GM23248 (cell line): ENCODE data around the gene SLC25A26. TPM values are rescaled to one million over a fixed set of nuclear protein-coding genes. Genes with fewer than 3 reads are reported as not detected.

ENCODE experiments used
- DNase-seq: peaks from one replicate; pipeline ENCODE4 v3.0.0-alpha.2; 2015
- H2AFZ ChIP-seq: fragments of 200-600 bp; sonication (generic); 2 replicates; pipeline ENCODE4 v1.6.1; 2016; ENCODE audit warnings: antibody characterized with exemption
- H3F3A ChIP-seq: fragments of 200-600 bp; sonication (generic); 2 replicates; pipeline ENCODE4 v1.6.1; 2016; ENCODE audit warnings: mild to moderate bottlenecking, antibody characterized with exemption, mixed run types; ENCODE audit not compliant: insufficient read depth
- H3K27ac ChIP-seq: fragments of 200-600 bp; sonication (generic); 2 replicates; pipeline ENCODE4 v1.5.1; 2016; ENCODE audit warnings: mild to moderate bottlenecking
- H3K27me3 ChIP-seq: fragments of 200-600 bp; sonication (generic); replicated peaks from 2 replicates; pipeline ENCODE4 v1.6.1; 2016; ENCODE audit warnings: mild to moderate bottlenecking; ENCODE audit not compliant: insufficient read depth
- H3K36me3 ChIP-seq: fragments of 200-600 bp; sonication (generic); 2 replicates; pipeline ENCODE4 v1.6.1; 2016; ENCODE audit warnings: low read depth, mild to moderate bottlenecking
- H3K4me1 ChIP-seq: fragments of 200-600 bp; sonication (generic); 2 replicates; pipeline ENCODE4 v1.6.1; 2016; ENCODE audit warnings: mild to moderate bottlenecking; ENCODE audit not compliant: insufficient read depth
- H3K4me2 ChIP-seq: fragments of 200-600 bp; sonication (generic); one replicate; pipeline ENCODE4 v1.6.1; 2016; ENCODE audit warnings: mild to moderate bottlenecking; ENCODE audit not compliant: unreplicated experiment
- H3K4me3 ChIP-seq: fragments of 200-600 bp; sonication (generic); 2 replicates; pipeline ENCODE4 v1.5.1; 2016; ENCODE audit warnings: mild to moderate bottlenecking
- H3K79me2 ChIP-seq: fragments of 200-600 bp; sonication (generic); 2 replicates; pipeline ENCODE4 v1.6.1; 2016; ENCODE audit warnings: mild to moderate bottlenecking; ENCODE audit not compliant: insufficient read depth
- H3K9ac ChIP-seq: fragments of 200-600 bp; sonication (generic); 2 replicates; pipeline ENCODE4 v1.6.1; 2016; ENCODE audit warnings: mild to moderate bottlenecking
- H3K9me2 ChIP-seq: fragments of 200-600 bp; sonication (generic); 2 replicates; pipeline ENCODE4 v1.6.1; 2016; ENCODE audit warnings: mixed run types, mild to moderate bottlenecking, moderate library complexity; ENCODE audit not compliant: insufficient read depth
- H3K9me3 ChIP-seq: fragments of 200-600 bp; sonication (generic); one replicate; pipeline ENCODE4 v1.6.1; 2017; ENCODE audit warnings: low read depth
- H4K20me1 ChIP-seq: fragments of 200-600 bp; sonication (generic); 2 replicates; pipeline ENCODE4 v1.6.0; 2016; ENCODE audit not compliant: insufficient read depth
- EZH2 ChIP-seq: fragments of 200-600 bp; sonication (generic); IDR thresholded peaks from 2 replicates; pipeline ENCODE4 v1.6.1; 2018; ENCODE audit warnings: antibody characterized with exemption, mild to moderate bottlenecking; ENCODE audit not compliant: insufficient read depth, poor library complexity, severe bottlenecking
- EZH2phosphoT487 ChIP-seq: fragments of 200-600 bp; sonication (generic); IDR thresholded peaks from 2 replicates; pipeline ENCODE4 v1.6.1; 2018; ENCODE audit warnings: antibody characterized with exemption, moderate library complexity, mild to moderate bottlenecking, low read depth; ENCODE audit not compliant: insufficient read depth
- WGBS, 2 experiments: methylation state at CpG; one replicate each; pipeline ENCODE4 v1.1.6; 2015 to 2017; ENCODE audit warnings: low lambda C conversion rate in 2 of 2, low coverage in 1 of 2; ENCODE audit errors: missing lambda C conversion rate in 2 of 2; 5-methylcytosine and 5-hydroxymethylcytosine counted together
- in situ Hi-C: fragments of 300-500 bp; cut with MboI; formaldehyde crosslinking; loops from 2 replicates; pipeline ENCODE4 v1.15.0; 2020
- polyA plus RNA-seq: library from polyadenylated mRNA; unstranded; fragments of >200 nt; fragmentation: Nextera tagmentation; extraction: Ambion mirVana; gene quantifications from 2 replicates; pipeline ENCODE4 v1.2.1, GENCODE V29; 2016
- total RNA-seq: library from RNA; depleted of rRNA; stranded (reverse); fragments of >200 nt; shearing (Covaris generic); gene quantifications from 2 replicates; pipeline ENCODE4 v1.2.3, GENCODE V29; 2014

Gene SLC25A26
- total and polyA plus RNA-seq, 2 experiments from 2014 or later, result 25.2 to 26.9 TPM

GRCh38 chr3:66385066-66385465 is 164.3 kb downstream of the SLC25A26 start:
- H4K20me1 ChIP-seq, result no peaks in the 10 kb centered on the region
- no peaks in the 10 kb centered on the region for H3K27me3 ChIP-seq
- DNase-seq, result no peak
- in situ Hi-C loops, result no loop called here
- H3K9me2 ChIP-seq, result no peaks in the 10 kb centered on the region
- no peak overlapping the region for H3K27ac ChIP-seq
- H3F3A ChIP-seq, result no peaks in the 10 kb centered on the region
- no peaks in the 10 kb centered on the region for H3K4me1 ChIP-seq
- TF ChIP-seq EZH2 (no peak), EZH2phosphoT487 (no peak)
- no peak overlapping the region for H3K9ac ChIP-seq
- no peak overlapping the region for H3K4me3 ChIP-seq
- H3K36me3 ChIP-seq, result peaks cover 9% of the 10 kb centered on the region
- no peak overlapping the region for H2AFZ ChIP-seq
- H3K79me2 ChIP-seq, result no peaks in the 10 kb centered on the region
- H3K4me2 ChIP-seq, result no peak overlapping the region
- H3K9me3 ChIP-seq, result no peaks in the 10 kb centered on the region

- no peak overlapping the region for H3K4me2 ChIP-seq
- WGBS, 2 experiments, result 97 to 98% methylated on average over 12 of the region's 12 CpGs
- H3K9me3 ChIP-seq, result no peaks in the 10 kb centered on the region
- no peaks in the 10 kb centered on the region for H3K27me3 ChIP-seq
- no peak overlapping the region for H3K9ac ChIP-seq
- H3K9me2 ChIP-seq, result no peaks in the 10 kb centered on the region
- no peaks in the 10 kb centered on the region for H3K4me1 ChIP-seq
- DNase-seq, result no peak
- no peak overlapping the region for H3K27ac ChIP-seq
- H3F3A ChIP-seq, result no peaks in the 10 kb centered on the region
- H3K79me2 ChIP-seq, result no peaks in the 10 kb centered on the region
- no peak overlapping the region for H2AFZ ChIP-seq
- H4K20me1 ChIP-seq, result no peaks in the 10 kb centered on the region
- TF ChIP-seq EZH2, result no peak
- TF ChIP-seq EZH2phosphoT487, result no peak
- no peak overlapping the region for H3K4me3 ChIP-seq
- H3K36me3 ChIP-seq, result peaks cover 9% of the 10 kb centered on the region
- in situ Hi-C loops, result no loop called here
Observed at GRCh38 chr3:66386011-66386924, 165.5 kb downstream of the SLC25A26 start.

- no peaks in the 10 kb centered on the region for H3K4me1 ChIP-seq
- H3K79me2 ChIP-seq, result no peaks in the 10 kb centered on the region
- no peaks in the 10 kb centered on the region for H4K20me1 ChIP-seq
- no peak overlapping the region for H3K9ac ChIP-seq
- TF ChIP-seq EZH2, result no peak
- TF ChIP-seq EZH2phosphoT487, result no peak
- H3K27me3 ChIP-seq, result no peaks in the 10 kb centered on the region
- peaks cover 9% of the 10 kb centered on the region for H3K36me3 ChIP-seq
- no peak for DNase-seq
- no peak overlapping the region for H3K4me2 ChIP-seq
- H3F3A ChIP-seq, result no peaks in the 10 kb centered on the region
- WGBS, 2 experiments, result 68 to 71% methylated on average over 7 of the region's 7 CpGs
- H3K9me2 ChIP-seq, result no peaks in the 10 kb centered on the region
- H3K27ac ChIP-seq, result no peak overlapping the region
- H3K9me3 ChIP-seq, result no peaks in the 10 kb centered on the region
- no peak overlapping the region for H2AFZ ChIP-seq
- in situ Hi-C loops, result no loop called here
- no peak overlapping the region for H3K4me3 ChIP-seq
Observed at GRCh38 chr3:66386925-66387650, 166.3 kb downstream of the SLC25A26 start.

GRCh38 chr3:66390013-66390412 is 169.2 kb downstream of the SLC25A26 start:
- H2AFZ ChIP-seq, result no peak overlapping the region
- no peak overlapping the region for H3K9ac ChIP-seq
- in situ Hi-C loops, result no loop called here
- H3K27me3 ChIP-seq, result no peaks in the 10 kb centered on the region
- no peaks in the 10 kb centered on the region for H3K79me2 ChIP-seq
- no peaks in the 10 kb centered on the region for H3K9me2 ChIP-seq
- no peak for DNase-seq
- H3K36me3 ChIP-seq, result peaks cover 8% of the 10 kb centered on the region
- H3K27ac ChIP-seq, result no peak overlapping the region
- no peak overlapping the region for H3K4me2 ChIP-seq
- peaks cover 13% of the 10 kb centered on the region for H3K4me1 ChIP-seq
- TF ChIP-seq EZH2phosphoT487, result no peak
- no peak for TF ChIP-seq EZH2
- H3K9me3 ChIP-seq, result no peaks in the 10 kb centered on the region
- H3K4me3 ChIP-seq, result no peak overlapping the region
- H3F3A ChIP-seq, result peaks cover under 1% of the 10 kb centered on the region; the same call in 1 of the 2 replicates
- no peaks in the 10 kb centered on the region for H4K20me1 ChIP-seq
